Activated CD4-positive, alpha-beta T cell treated with anti-CD3 and anti-CD28 coated beads for 36 hours (primary cell): Measurements from ENCODE around the gene UBE2E1. TPM values are rescaled to one million over a fixed set of nuclear protein-coding genes. Genes with fewer than 3 reads are reported as not detected.
A peak's percentile ranks its signal among the peaks of the same experiment; 100 is the strongest.

ENCODE experiments used
- ATAC-seq: fragments of 200-7000 bp; cut with Tn5 transposase; one replicate; pipeline ENCODE4 v1.10.0; 2021; ENCODE audit warnings: mild to moderate bottlenecking, moderate library complexity
- CTCF ChIA-PET: fragments of 350-600 bp; sonication (Branson Sonifier 250); formaldehyde crosslinking; loops from one replicate; lab custom pipeline; 2021; ENCODE audit warnings: antibody characterized with exemption; lab: Charles Lee
- POLR2A ChIA-PET: fragments of 350-600 bp; sonication (Branson Sonifier 250); formaldehyde crosslinking; loops from one replicate; lab custom pipeline; 2021; ENCODE audit warnings: antibody characterized with exemption, inconsistent platforms; lab: Charles Lee
- DNase-seq: peaks from one replicate; pipeline ENCODE4 v3.0.0-alpha.2; 2020
- H3K27ac Mint-ChIP-seq: one replicate; pipeline ENCODE4 v1.8.0; 2021; ENCODE audit warnings: mixed read lengths
- H3K27me3 Mint-ChIP-seq: one replicate; pipeline ENCODE4 v1.8.0; 2021; ENCODE audit warnings: mixed read lengths
- H3K36me3 Mint-ChIP-seq: one replicate; pipeline ENCODE4 v1.8.0; 2021; ENCODE audit warnings: low read depth, mixed read lengths
- H3K4me1 Mint-ChIP-seq: one replicate; pipeline ENCODE4 v1.8.0; 2021; ENCODE audit warnings: mixed read lengths
- H3K4me3 Mint-ChIP-seq: one replicate; pipeline ENCODE4 v1.8.0; 2021; ENCODE audit warnings: mild to moderate bottlenecking, moderate library complexity, mixed read lengths
- H3K9me3 Mint-ChIP-seq: one replicate; pipeline ENCODE4 v1.8.0; 2021; ENCODE audit warnings: low read depth, mixed read lengths
- intact Hi-C, 2 experiments: fragments of 100-400 bp; cut with DNase I in 1 of 2; cut with micrococcal nuclease in 1 of 2; formaldehyde crosslinking; loops; one replicate each; pipeline versions ENCODE4 v1.14.2 to v1.15.1; 2022 to 2024; cut with DNase I, micrococcal nuclease
- total RNA-seq, 2 experiments: library from RNA; stranded (reverse); gene quantifications; one replicate each; pipeline ENCODE4 v1.2.3, GENCODE V29; 2021

The UBE2E1 gene
- total RNA-seq, 2 experiments from 2014 or later, result 86.3 to 93.8 TPM

- Mint-ChIP-seq H3K27me3 (peaks cover 8% of the 10 kb centered on the region), H3K27ac (peak overlapping the region; percentile 98), H3K9me3 (no peaks in the 10 kb centered on the region), H3K4me1 (peaks cover 55% of the 10 kb centered on the region), H3K36me3 (peaks cover 31% of the 10 kb centered on the region), H3K4me3 (peak overlapping the region; percentile 91)
- intact Hi-C loops, result loop anchor here (5.0 to 10.0 kb wide), 3 partner anchors 346 to 607 kb away; partner anchors contain the start of gene UBE2E2 (in 2 of the 2)
- DNase-seq (no peak), ATAC-seq (no peak)
- ChIA-PET CTCF (interaction anchor here (0.9 to 1.0 kb wide), 3 partner anchors 10 to 72 kb away, joined by 3 to 4 read pairs (median 3); no protein-coding TSS in a partner anchor), POLR2A (no interaction called here)
Observed at GRCh38 chr3:23809294-23809693, 3.5 kb downstream of the UBE2E1 start.

- Mint-ChIP-seq H3K4me3 (peak overlapping the region; percentile 91), H3K36me3 (peaks cover 31% of the 10 kb centered on the region), H3K4me1 (peaks cover 57% of the 10 kb centered on the region), H3K27ac (peak overlapping the region; percentile 98), H3K9me3 (no peaks in the 10 kb centered on the region), H3K27me3 (peaks cover 4% of the 10 kb centered on the region)
- POLR2A ChIA-PET, result interaction anchor here (1.0 to 2.4 kb wide), 2 partner anchors 107 to 111 kb away, joined by 4 to 7 read pairs; partner anchors contain the start of genes NKIRAS1 and RPL15
- DNase-seq (no peak), ATAC-seq (peak; percentile 21)
- CTCF ChIA-PET, result interaction anchor here (0.7 kb wide), 1 partner anchor 656 kb away, joined by 3 read pairs; no protein-coding TSS in a partner anchor
- intact Hi-C loops, result loop anchor here (1.0 to 10.0 kb wide), 7 partner anchors 107 to 1972 kb away; partner anchors contain the start of genes RPL15 (in 2 of the 2), UBE2E2 (in 2 of the 2), NGLY1 (in 1 of the 2) and NKIRAS1 (in 1 of the 2)
Observed at GRCh38 chr3:23809840-23810342, 4.1 kb downstream of the UBE2E1 start.

GRCh38 chr3:23810343-23811184 lies 4.8 kb downstream of the UBE2E1 start:
- intact Hi-C loops, result loop anchor here (1.0 to 5.0 kb wide), 4 partner anchors 107 to 1972 kb away; partner anchors contain the start of genes RPL15 (in 2 of the 2), NGLY1 (in 1 of the 2), NKIRAS1 (in 1 of the 2) and TOP2B (in 1 of the 2)
- ChIA-PET CTCF (interaction anchor here (0.6 to 0.7 kb wide), 2 partner anchors 93 to 656 kb away, joined by 3 to 4 read pairs; no protein-coding TSS in a partner anchor), POLR2A (interaction anchor here (1.0 to 2.4 kb wide), 2 partner anchors 107 to 111 kb away, joined by 4 to 7 read pairs; partner anchors contain the start of genes NKIRAS1 and RPL15)
- Mint-ChIP-seq H3K36me3 (peaks cover 34% of the 10 kb centered on the region), H3K9me3 (no peaks in the 10 kb centered on the region), H3K27me3 (no peaks in the 10 kb centered on the region), H3K27ac (peak overlapping the region; percentile 98), H3K4me3 (peak overlapping the region; percentile 94), H3K4me1 (peaks cover 56% of the 10 kb centered on the region)
- ATAC-seq, result peak; percentile 40
- peak; percentile 69 for DNase-seq

- DNase-seq (no peak), ATAC-seq (peak; percentile 1)
- peaks cover 59% of the 10 kb centered on the region for H3K4me1 Mint-ChIP-seq
- intact Hi-C loops, result loop anchor here (5.0 kb wide), 3 partner anchors 106 to 1971 kb away; partner anchors contain the start of genes NGLY1 (in 1 of the 2), NKIRAS1 (in 1 of the 2), RPL15 (in 1 of the 2) and TOP2B (in 1 of the 2)
- ChIA-PET POLR2A (interaction anchor here (2.4 kb wide), 1 partner anchor 106 kb away, joined by 7 read pairs; the partner anchor contains the start of genes NKIRAS1 and RPL15), CTCF (interaction anchor here (0.6 kb wide), 1 partner anchor 92 kb away, joined by 4 read pairs; no protein-coding TSS in a partner anchor)
- peaks cover 34% of the 10 kb centered on the region for H3K36me3 Mint-ChIP-seq
- no peaks in the 10 kb centered on the region for H3K27me3 Mint-ChIP-seq
- no peaks in the 10 kb centered on the region for H3K9me3 Mint-ChIP-seq
- peak overlapping the region; percentile 98 for H3K27ac Mint-ChIP-seq
- H3K4me3 Mint-ChIP-seq, result peak overlapping the region; percentile 94
Observed at GRCh38 chr3:23811185-23811527, 5.4 kb downstream of the UBE2E1 start.

GRCh38 chr3:23811919-23812318 lies 6.2 kb downstream of the UBE2E1 start:
- intact Hi-C loops, result loop anchor here (5.0 kb wide), 3 partner anchors 105 to 1970 kb away; partner anchors contain the start of genes NGLY1 (in 1 of the 2), NKIRAS1 (in 1 of the 2), RPL15 (in 1 of the 2) and TOP2B (in 1 of the 2)
- peak; percentile 58 for ATAC-seq
- ChIA-PET POLR2A (interaction anchor here (2.4 kb wide), 1 partner anchor 105 kb away, joined by 7 read pairs; the partner anchor contains the start of genes NKIRAS1 and RPL15), CTCF (interaction anchor here (0.7 kb wide), 1 partner anchor 132 kb away, joined by 3 read pairs; no protein-coding TSS in a partner anchor)
- H3K27ac Mint-ChIP-seq, result peak overlapping the region; percentile 58
- H3K36me3 Mint-ChIP-seq, result peaks cover 33% of the 10 kb centered on the region
- DNase-seq, result no peak
- H3K9me3 Mint-ChIP-seq, result no peaks in the 10 kb centered on the region
- peaks cover 61% of the 10 kb centered on the region for H3K4me1 Mint-ChIP-seq
- H3K4me3 Mint-ChIP-seq, result peak overlapping the region; percentile 94
- no peaks in the 10 kb centered on the region for H3K27me3 Mint-ChIP-seq

GRCh38 chr3:23815879-23816278 lies 10.1 kb downstream of the UBE2E1 start:
- DNase-seq (no peak), ATAC-seq (peak; percentile 37)
- no peak overlapping the region for H3K27ac Mint-ChIP-seq
- CTCF ChIA-PET, result no interaction called here
- peaks cover 23% of the 10 kb centered on the region for H3K36me3 Mint-ChIP-seq
- H3K27me3 Mint-ChIP-seq, result no peaks in the 10 kb centered on the region
- H3K4me1 Mint-ChIP-seq, result peaks cover 54% of the 10 kb centered on the region
- no peak overlapping the region for H3K4me3 Mint-ChIP-seq
- intact Hi-C loops, result no loop called here
- POLR2A ChIA-PET, result interaction anchor here (0.7 kb wide), 1 partner anchor 75 kb away, joined by 3 read pairs; no protein-coding TSS in a partner anchor
- H3K9me3 Mint-ChIP-seq, result no peaks in the 10 kb centered on the region

GRCh38 chr3:23816721-23817120 lies 11.0 kb downstream of the UBE2E1 start:
- peaks cover 56% of the 10 kb centered on the region for H3K4me1 Mint-ChIP-seq

GRCh38 chr3:23817508-23818223 lies 11.9 kb downstream of the UBE2E1 start:
- POLR2A ChIA-PET, result no interaction called here
- H3K27me3 Mint-ChIP-seq, result no peaks in the 10 kb centered on the region
- H3K4me3 Mint-ChIP-seq, result no peak overlapping the region
- no peaks in the 10 kb centered on the region for H3K9me3 Mint-ChIP-seq
- peaks cover 50% of the 10 kb centered on the region for H3K4me1 Mint-ChIP-seq
- CTCF ChIA-PET, result interaction anchor here (0.6 to 1.1 kb wide), 2 partner anchors 9 to 143 kb away, joined by 3 to 4 read pairs; no protein-coding TSS in a partner anchor
- intact Hi-C loops, result no loop called here
- ATAC-seq, result no peak
- H3K36me3 Mint-ChIP-seq, result peaks cover 9% of the 10 kb centered on the region
- H3K27ac Mint-ChIP-seq, result no peak overlapping the region
- no peak for DNase-seq

More at GRCh38 chr3:23816721-23817120, 11.0 kb downstream of the UBE2E1 start:
- Mint-ChIP-seq H3K36me3 (peaks cover 19% of the 10 kb centered on the region), H3K4me3 (no peak overlapping the region), H3K9me3 (no peaks in the 10 kb centered on the region), H3K27ac (no peak overlapping the region), H3K27me3 (no peaks in the 10 kb centered on the region)
- ATAC-seq, result no peak
- no peak for DNase-seq
- intact Hi-C loops, result no loop called here
- POLR2A ChIA-PET, result no interaction called here
- CTCF ChIA-PET, result no interaction called here

GRCh38 chr3:23819599-23820360 lies 14.0 kb downstream of the UBE2E1 start:
- Mint-ChIP-seq H3K4me1 (peaks cover 58% of the 10 kb centered on the region), H3K4me3 (no peak overlapping the region), H3K36me3 (peaks cover 8% of the 10 kb centered on the region), H3K27me3 (no peaks in the 10 kb centered on the region), H3K27ac (no peak overlapping the region), H3K9me3 (no peaks in the 10 kb centered on the region)
- intact Hi-C loops, result no loop called here
- CTCF ChIA-PET, result interaction anchor here (1.1 kb wide), 1 partner anchor 11 kb away, joined by 4 read pairs; no protein-coding TSS in a partner anchor
- peak; percentile 64 for ATAC-seq
- POLR2A ChIA-PET, result interaction anchor here (1.0 kb wide), 1 partner anchor 11 kb away, joined by 3 read pairs; no protein-coding TSS in a partner anchor
- no peak for DNase-seq

- Mint-ChIP-seq H3K4me1 (peaks cover 59% of the 10 kb centered on the region), H3K27me3 (no peaks in the 10 kb centered on the region), H3K27ac (no peak overlapping the region), H3K4me3 (no peak overlapping the region), H3K36me3 (peaks cover 6% of the 10 kb centered on the region), H3K9me3 (no peaks in the 10 kb centered on the region)
- POLR2A ChIA-PET, result no interaction called here
- ATAC-seq (no peak), DNase-seq (no peak)
- CTCF ChIA-PET, result interaction anchor here (0.6 kb wide), 1 partner anchor 12 kb away, joined by 3 read pairs; no protein-coding TSS in a partner anchor
- intact Hi-C loops, result no loop called here
Observed at GRCh38 chr3:23820888-23821287, 15.1 kb downstream of the UBE2E1 start.
